GM12878 (cell line): Measurements from ENCODE around the gene ATAD2B. TPM values are rescaled to one million over a fixed set of nuclear protein-coding genes. Genes with fewer than 3 reads are reported as not detected.

Experiments
- BCL3 ChIP-seq: IDR thresholded peaks from 2 replicates; pipeline ENCODE4 v1.6.1; 2011; ENCODE audit warnings: borderline replicate concordance, low read depth, mild to moderate bottlenecking, moderate library complexity, low read length; ENCODE audit not compliant: insufficient read depth, poor library complexity, severe bottlenecking
- CBX3 ChIP-seq: fragments of 200-600 bp; sonication (generic); IDR thresholded peaks from 2 replicates; pipeline ENCODE4 v1.6.1; 2016; ENCODE audit warnings: low read depth, borderline replicate concordance
- CHD2 ChIP-seq: IDR thresholded peaks from 2 replicates; pipeline ENCODE4 v1.6.1; 2011; ENCODE audit warnings: low read depth, low read length, improper control_type of control experiment, borderline replicate concordance
- CTCF ChIP-seq, 3 experiments: IDR thresholded peaks in 2 of 3; conservative IDR thresholded peaks in 1 of 3; 2 replicates each; pipeline ENCODE4 v1.5.1; 2011; ENCODE audit warnings: low read depth in 3 of 3, low read length in 3 of 3, mild to moderate bottlenecking in 3 of 3, control low read depth in 2 of 3, moderate library complexity in 2 of 3, inconsistent platforms in 1 of 3, mixed read lengths in 1 of 3; ENCODE audit not compliant: control insufficient read depth in 2 of 3, insufficient read depth in 1 of 3; ENCODE audit errors: extremely low read depth in 1 of 3
- E2F8 ChIP-seq: fragments of 450-650 bp; IDR thresholded peaks from 2 replicates; pipeline ENCODE4 v1.6.1; 2018; ENCODE audit warnings: mild to moderate bottlenecking, low read depth, moderate library complexity; ENCODE audit not compliant: partially characterized antibody
- EZH2 ChIP-seq: IDR thresholded peaks from 2 replicates; pipeline ENCODE4 v1.6.1; 2012; ENCODE audit warnings: low read depth, mild to moderate bottlenecking, control low read depth, inconsistent platforms, low read length, borderline replicate concordance; ENCODE audit not compliant: control insufficient read depth
- HSF1 ChIP-seq: fragments of 150-350 bp; IDR thresholded peaks from 2 replicates; pipeline ENCODE4 v1.6.1; 2014; ENCODE audit warnings: mild to moderate bottlenecking, low read depth, low read length
- NR2C1 ChIP-seq: fragments of 450-650 bp; IDR thresholded peaks from 2 replicates; pipeline ENCODE4 v1.6.1; 2017; ENCODE audit warnings: antibody characterized with exemption, mild to moderate bottlenecking, moderate library complexity
- PML ChIP-seq: IDR thresholded peaks from 2 replicates; pipeline ENCODE4 v1.6.1; 2012; ENCODE audit warnings: low read length, inconsistent platforms
- RBBP5 ChIP-seq: fragments of 200-600 bp; sonication (generic); conservative IDR thresholded peaks from 2 replicates; pipeline ENCODE4 v1.6.1; 2016
- REST ChIP-seq: IDR thresholded peaks from 2 replicates; pipeline ENCODE4 v1.6.1; 2012; ENCODE audit warnings: mild to moderate bottlenecking, low read depth, low read length
- SIX5 ChIP-seq: IDR thresholded peaks from 2 replicates; pipeline ENCODE4 v1.6.1; 2011; ENCODE audit warnings: mild to moderate bottlenecking, low read depth, low read length, moderate library complexity; ENCODE audit not compliant: severe bottlenecking
- SMAD1 ChIP-seq: fragments of 450-650 bp; IDR thresholded peaks from 2 replicates; pipeline ENCODE4 v1.6.1; 2018; ENCODE audit warnings: mild to moderate bottlenecking, low read depth; ENCODE audit not compliant: partially characterized antibody
- ZBTB33 ChIP-seq: fragments of 450-650 bp; IDR thresholded peaks from 2 replicates; pipeline ENCODE4 v1.6.1; 2017; ENCODE audit warnings: mild to moderate bottlenecking
- ZNF24 ChIP-seq: fragments of 450-650 bp; IDR thresholded peaks from 2 replicates; pipeline ENCODE4 v1.6.1; 2017; ENCODE audit warnings: antibody characterized with exemption, mild to moderate bottlenecking
- polyA plus RNA-seq, 11 experiments: library from polyadenylated mRNA; depleted of rRNA in 4 of 11; unstranded in 6 of 11; stranded (reverse) in 5 of 11; fragments of >200 nt; fragmentation: Nextera tagmentation in 4 of 11; fragmentation: Illumina TruSeq in 1 of 11; extraction: Ambion mirVana in 4 of 11; extraction: Trizol in 1 of 11; gene quantifications; 1 replicate in 1 of 11; 2 replicates in 10 of 11; pipeline versions ENCODE4 v1.2.1 to v1.2.3, GENCODE V29; 2011 to 2016; ENCODE audit warnings: inconsistent platforms in 2 of 11, missing spikeins in 2 of 11, low read depth in 1 of 11
- total RNA-seq, 4 experiments: library from RNA; depleted of rRNA in 3 of 4; stranded (reverse); fragments of >200 nt in 3 of 4; fragmentation: Illumina TruSeq in 1 of 4; extraction: Trizol in 1 of 4; gene quantifications; 2 replicates each; pipeline versions ENCODE4 v1.2.1 to v1.2.3, GENCODE V29; 2013 to 2021

Gene ATAD2B
- total and polyA plus RNA-seq, 10 of the 15 experiments (the other 5 are each of a cell fraction or from before 2014, with no cell fraction given), result 3.6 to 29.9 (median 16.8) TPM

GRCh38 chr2:23925702-23926289, 1.1 kb downstream of the ATAD2B start (continued):
- no peak for TF ChIP-seq CBX3
- TF ChIP-seq E2F8, result no peak
- TF ChIP-seq ZNF24, result no peak
- TF ChIP-seq NR2C1, result no peak
- no peak for TF ChIP-seq ZBTB33
- no peak for TF ChIP-seq SIX5
- no peak for TF ChIP-seq RBBP5
- TF ChIP-seq CHD2, result peak; percentile 60; the same call in 1 of the 2 replicates
- TF ChIP-seq HSF1, result no peak
- TF ChIP-seq CTCF (IDR thresholded peaks at IDR 0.05 in 2 of 3, conservative IDR thresholded peaks at IDR 0.05 in 1 of 3; ENCODE audit: control insufficient read depth in 2 of 3, extremely low read depth in 1 of 3, insufficient read depth in 1 of 3, low read depth in 3 of 3, low read length in 3 of 3), result no peak
- peak; percentile 44; the same call in 1 of the 2 replicates for TF ChIP-seq REST
- TF ChIP-seq PML, result peak; percentile 89
- peak; percentile 61 for TF ChIP-seq BCL3
- peak; percentile 44 for TF ChIP-seq SMAD1
- no peak for TF ChIP-seq EZH2
